Middle frontal gyrus (tissue), 1 donor: ENCODE measurements around the gene KIRREL3.

Source experiments
- DNase-seq: peaks from one replicate; pipeline ENCODE4 v3.0.0-alpha.2; 2015; ENCODE audit warnings: low spot score; ENCODE audit errors: extremely low spot score

The KIRREL3 gene

DNA sequence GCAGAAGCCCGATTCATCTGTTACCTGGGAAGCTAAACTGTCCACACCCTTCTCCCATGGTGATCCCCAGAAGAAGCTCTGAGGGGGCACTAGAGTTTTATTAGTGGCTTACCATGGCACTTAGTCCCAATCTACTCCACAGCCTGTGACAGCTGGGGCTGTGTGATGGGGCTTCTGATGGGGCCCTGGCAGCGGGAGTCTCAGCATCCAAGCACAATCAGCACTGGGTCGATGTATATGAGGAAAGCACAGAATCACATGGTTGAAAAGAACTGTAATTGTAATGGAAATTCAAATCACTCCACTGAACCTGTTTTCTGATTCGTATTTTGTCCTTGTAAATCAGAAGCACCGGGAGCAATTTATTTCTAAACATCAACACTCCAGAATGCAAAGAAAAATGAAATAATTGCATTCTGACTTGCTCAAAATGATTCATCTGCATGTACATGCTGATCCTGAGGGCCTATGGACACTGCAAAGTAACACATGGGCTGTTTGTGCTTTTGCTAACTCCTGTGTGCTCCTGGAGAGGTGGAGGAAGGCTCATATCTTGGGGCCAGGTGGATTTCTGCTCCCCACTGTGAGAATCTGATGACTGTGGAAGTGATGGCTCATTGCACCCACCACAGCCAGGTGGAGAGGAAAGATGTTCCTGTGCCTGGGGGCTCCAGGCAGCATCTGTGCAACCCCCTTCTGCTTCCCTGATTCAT is 203.0 kb downstream of the KIRREL3 start:
- DNase-seq = no peak

DNA sequence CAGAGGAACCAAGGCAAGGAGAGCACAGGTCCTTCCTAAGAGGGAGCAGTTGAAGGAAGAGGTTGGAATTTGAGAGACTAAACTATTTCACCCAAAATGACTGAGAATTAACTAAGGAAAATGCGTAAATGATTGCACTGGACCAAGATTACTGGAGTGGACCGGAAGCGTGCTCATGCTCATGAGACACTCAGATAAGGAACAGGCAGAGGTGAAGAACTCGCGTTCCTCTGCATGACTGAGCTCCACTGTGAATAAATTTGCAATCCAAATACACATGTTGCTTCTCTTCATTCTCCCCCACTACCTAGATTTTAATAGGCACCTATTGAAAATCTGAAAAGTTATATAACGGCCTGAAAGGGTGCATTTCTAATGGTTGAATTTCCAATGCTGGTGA is 207.0 kb downstream of the KIRREL3 start:
- DNase-seq = no peak

DNA sequence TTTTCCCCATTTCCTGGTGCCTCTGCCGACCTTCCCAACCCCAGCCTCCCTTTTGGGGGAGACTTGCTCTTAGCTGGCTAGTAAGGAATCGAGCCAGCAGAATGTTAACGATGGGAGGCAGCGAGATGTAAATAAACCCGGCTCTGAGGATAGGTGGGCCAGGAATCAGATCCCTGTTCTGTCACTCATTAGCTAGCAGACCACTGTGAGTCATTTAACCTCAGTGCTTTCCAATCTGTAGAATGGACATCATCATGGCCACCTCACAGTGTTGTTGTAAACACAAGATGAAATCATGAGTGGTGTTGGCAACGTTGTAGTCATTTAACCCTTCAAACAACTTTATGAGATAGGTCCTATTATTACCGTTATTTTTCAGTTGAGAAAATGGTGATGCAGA is 208.6 kb downstream of the KIRREL3 start:
- no peak for DNase-seq

DNA sequence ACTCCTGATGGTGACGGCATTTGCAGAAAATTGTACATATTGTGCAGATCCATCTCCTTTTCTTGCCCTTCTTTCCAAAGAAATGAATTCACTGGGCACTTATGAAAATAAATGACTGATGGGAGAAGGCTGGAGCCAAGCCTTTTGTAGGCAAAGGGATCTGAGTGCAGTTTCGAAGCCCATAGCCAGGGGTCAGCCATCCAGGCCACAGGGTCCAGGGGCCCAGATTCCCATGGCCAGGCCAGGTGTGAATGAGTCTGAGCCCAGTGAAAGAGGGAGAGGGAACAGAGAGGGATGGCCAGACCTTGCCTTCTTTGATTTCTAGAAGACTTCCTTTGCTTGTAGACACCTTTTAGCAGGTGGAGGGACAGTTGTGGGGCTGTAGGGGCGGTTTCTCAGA is 209.1 kb downstream of the KIRREL3 start:
- DNase-seq = no peak

DNA sequence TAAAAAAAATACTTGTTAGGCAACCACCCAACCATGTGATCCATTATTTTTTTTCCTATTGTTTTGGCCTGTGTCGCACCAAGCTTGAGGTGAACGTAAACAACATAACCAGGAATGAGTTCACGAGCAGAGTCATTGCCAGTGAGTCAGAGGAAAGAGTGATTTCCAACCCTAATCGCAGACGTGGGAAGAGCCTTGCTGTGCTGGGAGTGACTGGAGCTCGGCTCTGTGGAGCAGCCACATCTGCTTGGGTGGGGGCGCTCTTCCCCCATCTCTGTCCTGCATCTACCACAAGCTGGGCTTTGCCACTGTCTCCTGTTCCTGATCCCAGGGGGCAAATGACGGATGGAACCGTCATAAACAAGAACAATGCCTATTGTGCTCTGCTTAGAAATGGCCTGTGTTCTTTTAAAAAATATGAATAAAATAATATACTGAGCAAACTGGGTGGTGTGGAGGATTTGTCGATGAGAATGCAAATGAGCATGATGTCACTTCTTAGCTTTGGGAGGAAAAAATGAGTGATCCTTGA is 210.0 kb downstream of the KIRREL3 start:
- DNase-seq = no peak

DNA sequence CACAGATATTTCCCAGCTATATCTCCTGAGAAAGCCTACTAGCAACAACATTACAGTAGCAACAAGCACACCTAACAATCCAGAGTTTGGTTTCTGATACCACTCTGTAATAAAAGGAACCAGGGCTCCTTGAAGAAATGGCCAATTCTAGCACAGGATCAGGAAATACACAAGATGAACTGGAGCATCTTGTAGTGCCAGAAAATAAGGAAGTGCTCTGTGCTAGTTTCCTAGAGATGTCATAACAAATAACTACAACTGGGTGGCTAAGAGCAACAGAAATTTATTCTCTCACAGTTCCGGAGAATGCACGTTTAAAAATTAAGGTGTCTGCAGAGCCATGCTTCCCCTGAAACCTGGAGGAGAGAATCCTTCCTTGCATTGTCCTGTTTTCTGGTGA is 217.8 kb downstream of the KIRREL3 start:
- no peak for DNase-seq

DNA sequence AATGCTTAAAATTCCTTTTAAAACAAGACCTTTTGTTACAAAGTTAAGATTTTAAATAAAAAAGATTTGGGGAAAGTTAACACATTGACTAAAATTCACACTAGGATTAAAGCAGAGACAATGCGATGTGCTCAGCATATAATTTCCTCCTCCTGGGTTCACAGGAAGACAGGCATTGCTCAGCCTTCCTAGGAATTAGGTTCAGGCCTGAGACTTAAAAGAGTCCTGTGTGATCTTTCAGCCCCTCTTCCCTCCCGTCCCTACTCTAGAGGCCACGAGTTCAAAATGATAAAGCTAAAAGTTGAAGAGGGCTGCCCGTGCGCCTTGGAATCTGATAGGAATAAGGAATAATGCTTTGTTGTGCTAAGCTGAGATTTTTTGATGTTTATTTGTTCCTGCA is 218.6 kb downstream of the KIRREL3 start:
- no peak for DNase-seq

DNA sequence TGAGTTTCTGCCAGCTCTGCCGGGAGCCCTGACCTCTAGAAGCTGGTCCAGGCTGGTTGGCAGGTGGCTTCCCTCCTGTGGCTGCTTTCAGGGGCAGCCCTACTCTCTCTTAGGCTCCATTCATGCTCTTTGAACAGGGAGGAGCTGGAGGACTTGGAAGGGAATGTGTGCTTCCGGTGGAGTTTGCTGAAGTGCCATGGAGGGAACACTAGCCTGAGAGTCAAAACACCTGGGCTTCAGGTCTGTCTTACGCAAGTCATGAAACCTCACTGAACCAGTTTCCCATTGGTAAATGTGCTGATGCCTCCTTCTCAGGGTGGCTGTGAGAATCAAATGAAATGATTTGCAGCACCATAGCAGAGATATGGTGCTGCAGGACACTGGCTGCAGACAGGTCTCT is 224.5 kb downstream of the KIRREL3 start:
- no peak for DNase-seq

DNA sequence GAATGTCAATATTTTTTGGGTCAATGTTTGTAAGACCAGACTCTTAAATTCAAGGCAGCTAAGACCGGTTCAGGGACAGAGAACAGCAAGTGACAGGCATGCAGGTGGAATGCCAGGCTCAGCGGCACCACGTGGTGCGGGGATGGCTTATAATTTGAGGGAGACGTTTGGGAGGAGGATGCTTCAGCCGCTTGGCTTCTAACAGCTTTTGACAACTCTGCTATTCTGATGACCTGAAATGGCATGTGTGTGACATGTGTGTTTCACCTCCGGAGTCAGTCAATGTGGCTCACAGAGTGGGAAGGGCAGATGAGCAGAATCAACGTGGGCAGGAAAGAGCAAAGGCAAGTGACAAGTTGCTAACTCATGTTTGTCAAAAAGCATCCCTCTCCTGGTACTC is 228.3 kb downstream of the KIRREL3 start:
- DNase-seq = no peak

DNA sequence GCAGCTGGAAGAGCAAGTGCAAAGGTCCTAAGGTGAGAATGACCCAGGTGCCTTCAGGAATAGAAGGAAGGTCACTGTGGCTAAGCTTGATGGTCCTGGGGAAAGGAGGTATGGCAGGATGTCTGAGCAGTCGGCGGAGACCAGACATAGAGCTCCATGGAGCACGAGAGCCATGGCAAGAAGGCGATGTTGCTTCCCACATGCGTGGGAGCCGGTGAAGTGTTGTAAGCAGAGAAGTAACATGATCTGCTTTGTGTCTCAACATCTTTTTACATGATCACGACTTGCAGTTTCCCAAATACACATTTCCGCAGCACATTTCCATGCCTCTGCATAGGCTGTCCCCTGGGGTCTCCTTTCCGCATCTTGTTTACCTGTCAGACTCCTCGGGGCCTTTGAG is 231.9 kb downstream of the KIRREL3 start:
- no peak for DNase-seq

DNA sequence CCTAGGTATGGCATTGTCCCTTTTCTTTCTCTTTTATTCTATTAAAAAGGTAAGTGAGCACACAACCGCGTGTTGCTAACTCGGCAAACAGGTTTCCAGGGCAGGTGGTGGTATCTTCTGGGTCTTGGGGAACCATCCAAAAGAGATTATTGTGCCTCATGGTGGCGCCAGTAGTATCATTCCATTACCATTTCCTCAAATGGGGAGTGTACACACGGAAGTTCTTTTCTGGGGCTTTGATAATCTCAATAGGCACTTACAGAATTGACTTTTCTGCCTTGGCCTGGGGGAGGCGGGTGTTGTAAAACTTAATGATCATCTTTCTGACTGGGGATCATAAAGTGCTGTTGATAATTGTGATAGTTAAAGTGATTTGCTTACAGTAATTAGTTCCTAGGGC is 234.1 kb downstream of the KIRREL3 start:
- DNase-seq = no peak

DNA sequence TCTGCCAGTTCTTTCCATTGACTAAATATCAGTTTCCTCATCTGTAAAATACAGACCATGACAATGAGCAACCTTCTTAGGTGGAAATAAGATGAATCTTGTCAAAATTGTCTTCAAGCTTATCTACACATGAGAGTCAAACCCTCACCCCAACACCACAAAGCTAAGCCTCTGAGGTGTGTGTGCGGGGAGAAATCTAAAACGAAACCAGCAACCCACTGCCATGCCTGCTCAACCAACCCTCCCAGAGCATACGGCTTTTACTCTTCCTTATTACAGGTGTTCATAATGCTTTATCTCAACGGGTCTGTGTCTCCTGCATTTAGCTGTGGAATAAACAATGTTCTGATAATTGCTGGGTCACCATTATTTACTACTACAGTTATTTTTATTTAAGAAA is 235.4 kb downstream of the KIRREL3 start:
- DNase-seq = no peak

DNA sequence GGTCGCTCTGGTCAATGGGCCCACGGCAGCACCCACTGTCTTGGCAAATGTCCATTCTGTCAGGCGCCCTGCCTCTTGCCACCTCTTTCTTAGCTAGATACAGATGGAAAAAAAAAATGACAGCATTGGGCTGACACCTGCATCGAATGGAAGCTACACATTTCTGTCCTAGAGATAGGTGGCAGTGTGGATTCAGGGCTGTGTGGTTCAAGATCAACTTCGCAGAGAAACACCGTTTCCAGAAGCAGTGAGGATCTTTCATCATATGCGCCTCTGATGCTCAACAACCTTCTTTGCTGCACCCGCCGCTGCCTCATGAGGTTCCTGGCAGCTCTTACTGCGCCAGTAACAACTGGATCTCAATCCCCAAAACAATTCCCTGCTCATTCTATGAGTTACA is 236.3 kb downstream of the KIRREL3 start:
- DNase-seq = no peak

DNA sequence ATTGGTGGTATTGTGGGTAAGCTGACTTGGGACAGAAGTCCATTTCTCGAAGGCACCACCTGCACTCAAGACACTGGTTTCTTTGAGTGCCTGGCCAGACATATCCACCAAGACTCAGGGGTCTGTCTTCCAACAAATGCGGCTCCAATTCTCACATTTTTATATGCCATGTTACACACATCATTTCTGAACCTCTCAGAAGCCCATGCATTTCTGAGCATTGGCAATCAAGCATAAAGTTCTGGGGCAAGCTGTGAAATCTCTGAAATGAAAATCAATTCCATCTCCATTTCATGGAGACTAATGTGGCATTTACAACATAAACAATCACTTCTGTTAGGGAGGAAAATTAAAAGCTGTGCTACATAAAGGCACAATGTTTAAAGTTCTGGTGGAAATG is 243.7 kb downstream of the KIRREL3 start:
- DNase-seq = no peak

DNA sequence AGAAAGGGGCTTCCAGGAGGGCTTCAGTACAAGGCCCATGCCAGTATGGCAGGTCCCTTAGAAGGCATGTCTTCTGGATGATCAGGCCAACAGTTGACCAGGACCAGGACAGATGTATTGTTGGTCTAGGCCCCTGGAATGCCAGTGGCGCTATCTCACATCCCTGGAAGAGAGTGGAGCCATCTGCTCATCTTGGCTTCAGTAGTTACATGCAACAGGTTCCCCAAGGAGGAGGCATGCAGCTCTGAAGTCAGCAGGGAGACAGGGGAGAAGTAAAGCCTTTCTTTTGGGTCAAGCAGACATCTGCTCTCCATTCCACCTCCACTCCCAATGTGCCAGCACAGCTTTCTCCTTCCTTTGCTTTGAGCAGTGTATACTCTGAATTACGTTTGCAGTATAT is 244.1 kb downstream of the KIRREL3 start:
- peak; percentile 16 for DNase-seq

DNA sequence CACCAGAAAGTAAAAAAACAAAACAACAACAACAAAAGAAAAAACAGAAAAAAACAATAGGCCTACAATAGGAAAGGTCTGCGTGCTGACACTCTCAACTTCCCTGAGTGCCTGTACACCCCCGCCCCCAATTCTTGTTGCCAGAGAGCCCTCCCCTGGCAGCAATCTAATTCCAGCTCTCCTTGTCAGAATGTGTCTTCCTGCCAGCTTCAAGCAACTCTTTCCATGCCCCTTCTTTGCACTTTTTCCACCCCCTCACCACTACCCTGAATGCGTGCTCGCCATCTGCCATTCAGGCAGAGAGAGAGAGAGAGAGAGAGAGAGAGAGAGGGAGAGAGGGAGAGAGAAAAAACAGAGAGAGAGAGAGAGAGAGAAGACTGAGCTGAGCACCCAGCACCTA is 245.0 kb downstream of the KIRREL3 start:
- no peak for DNase-seq

DNA sequence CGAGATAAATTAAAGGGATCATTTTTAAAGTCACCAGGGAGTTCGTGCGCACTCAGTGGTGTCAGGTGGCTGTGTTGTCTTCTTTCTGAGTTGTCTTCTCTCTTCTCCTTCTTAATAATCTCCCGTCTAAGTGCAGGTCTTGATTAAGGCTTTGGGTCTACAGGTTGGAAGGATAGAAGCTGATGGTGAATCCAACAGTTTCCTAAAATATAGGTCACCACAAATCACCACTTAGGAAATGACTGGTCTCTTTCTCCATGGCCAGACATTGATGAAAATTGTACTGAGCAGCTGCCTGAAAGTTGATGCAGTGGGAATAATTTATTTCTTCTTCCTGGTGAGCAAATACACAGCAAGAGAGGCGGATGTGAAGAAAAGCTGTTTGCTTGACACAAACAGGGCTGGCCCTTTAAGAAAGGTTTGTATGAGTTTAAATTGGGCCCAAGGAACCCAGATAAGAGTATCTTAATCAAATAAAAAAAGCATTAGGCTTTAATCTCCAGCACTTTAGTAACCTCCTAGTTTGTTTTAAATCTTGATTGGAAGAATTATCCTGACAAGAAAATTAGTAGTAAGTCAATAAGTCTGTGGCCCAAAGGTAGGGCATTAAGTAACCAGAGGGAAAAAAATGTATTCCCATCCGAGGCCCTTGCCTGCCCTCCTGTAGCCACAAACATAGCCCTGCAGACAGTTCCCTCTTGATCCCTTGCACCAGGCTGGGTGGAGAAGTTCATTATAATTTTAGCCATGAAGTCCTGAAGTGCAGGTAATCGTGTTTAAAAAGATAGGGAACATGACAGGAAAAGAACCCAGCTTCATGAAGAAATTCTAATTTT is 245.8 kb downstream of the KIRREL3 start:
- DNase-seq = no peak

DNA sequence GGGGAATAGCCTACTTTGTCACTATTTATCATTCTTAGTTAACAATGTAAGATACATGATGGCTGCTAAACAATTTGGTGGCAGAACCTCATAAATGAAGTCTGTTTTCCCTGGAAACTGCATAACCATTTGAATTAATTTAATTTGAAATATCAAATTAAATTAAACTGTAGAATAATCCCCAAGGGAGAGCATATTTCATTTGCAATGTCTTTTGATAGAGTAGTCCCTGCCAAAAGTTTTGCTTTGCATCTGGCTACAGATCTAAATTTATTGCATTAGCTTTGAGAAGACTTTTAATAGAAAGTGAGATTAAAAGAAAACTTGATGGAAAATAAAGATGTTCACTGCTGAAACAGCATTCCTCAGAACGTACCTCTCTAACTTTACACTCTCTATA is 246.6 kb downstream of the KIRREL3 start:
- no peak for DNase-seq

DNA sequence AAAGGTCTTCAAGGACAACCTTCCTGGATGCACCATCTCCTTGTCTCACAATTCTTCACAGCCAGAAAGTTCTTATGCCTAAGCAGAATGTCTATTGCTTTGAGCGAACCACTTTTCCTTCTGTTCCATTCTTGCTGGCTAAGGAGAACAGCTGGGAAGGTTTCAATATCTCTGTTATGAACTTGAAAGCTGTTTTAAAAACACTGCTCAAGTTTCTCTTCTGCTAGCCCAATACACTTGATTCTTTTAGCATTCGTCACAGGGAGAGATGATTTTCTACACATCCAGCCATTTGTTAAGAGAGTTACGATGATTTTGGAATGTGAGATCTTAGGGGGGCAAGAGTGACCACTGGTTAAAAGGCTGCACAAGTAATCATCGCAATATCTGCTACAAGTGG is 249.3 kb downstream of the KIRREL3 start:
- DNase-seq = peak; percentile 17

DNA sequence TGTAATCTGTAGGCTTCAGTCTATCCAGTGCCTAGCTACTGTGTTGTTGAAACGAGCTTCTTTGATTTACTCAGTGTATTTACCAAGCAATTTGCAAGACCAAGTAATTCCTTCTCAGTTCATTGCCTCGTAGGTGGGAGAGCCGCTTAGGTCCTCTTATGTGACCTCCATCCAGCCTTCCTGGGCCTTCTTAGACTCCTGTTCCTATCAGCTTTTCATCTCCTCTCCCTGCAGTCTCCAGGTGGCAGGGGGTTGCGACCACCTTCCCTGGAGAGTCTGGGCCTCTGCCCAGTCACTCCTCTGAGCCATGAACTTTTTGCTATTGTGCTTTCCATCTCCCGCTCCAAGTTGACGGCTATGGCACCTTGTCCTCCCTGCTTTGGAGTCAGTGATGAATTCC is 251.8 kb downstream of the KIRREL3 start:
- DNase-seq = no peak

DNA sequence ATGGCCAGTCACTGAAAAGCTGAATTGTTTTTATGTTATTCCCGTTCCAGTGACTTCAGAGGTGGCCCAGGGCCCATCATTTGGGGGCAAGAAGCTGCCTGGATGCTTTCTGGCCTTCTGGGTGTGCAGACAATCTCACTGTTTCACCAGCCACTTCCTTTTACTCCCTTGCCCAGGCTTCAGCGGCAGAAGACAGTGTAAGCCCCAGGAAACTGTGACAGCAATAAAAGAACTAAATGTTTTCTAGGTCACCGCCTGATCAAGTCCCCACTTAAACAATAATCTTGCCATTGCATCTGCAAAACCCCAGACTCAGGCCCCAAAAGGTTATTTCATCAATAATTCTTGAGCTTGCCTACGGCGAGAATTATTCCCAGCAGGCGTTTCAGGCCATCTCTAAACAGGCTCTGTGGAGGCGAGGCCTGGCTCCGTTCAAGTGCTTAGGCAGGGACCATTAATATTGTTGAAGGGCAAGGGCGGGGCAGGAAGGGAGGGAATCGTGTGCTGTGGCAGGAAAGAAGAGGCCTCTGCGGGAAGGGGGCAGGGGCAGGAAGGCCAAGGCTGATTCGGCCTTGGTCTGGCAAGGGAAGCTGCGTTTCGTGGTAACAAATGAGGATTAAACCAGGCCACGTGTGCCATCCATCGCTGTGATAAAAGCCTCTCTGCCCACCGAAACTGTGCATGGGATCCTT is 252.3 kb downstream of the KIRREL3 start:
- no peak for DNase-seq

DNA sequence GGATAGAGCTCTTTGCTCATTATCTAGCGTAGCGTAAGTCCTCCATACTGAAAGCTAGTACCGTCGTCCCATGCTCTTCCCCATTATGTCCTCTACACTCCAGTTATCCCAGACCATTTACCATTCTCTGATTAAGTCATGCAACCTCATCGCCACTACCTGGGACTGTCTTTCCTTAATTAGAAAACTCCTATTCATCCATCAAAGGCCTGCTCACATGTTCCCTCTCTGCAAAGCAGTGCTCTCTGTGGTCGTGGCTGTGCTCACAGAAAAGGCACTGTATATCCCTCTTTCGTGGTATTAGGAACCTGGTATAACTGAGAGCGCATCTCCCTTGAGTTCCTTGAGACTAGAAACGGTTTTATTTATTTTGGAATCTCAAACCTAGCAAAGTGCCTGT is 253.3 kb downstream of the KIRREL3 start:
- DNase-seq = no peak
